Measurements from ENCODE around the gene GBP2.

The GBP2 gene

GRCh38 chr1:89125913-89126580 is at the start of gene GBP2:
Gene GBP2, minus strand, starts transcription at chr1:89126114. Its CDS starts 4,148 bp downstream, at chr1:89121966.
- peak within 1 kb of the TSS; percentile 57 for H3K9ac ChIP-seq (ENCODE audit: low read length)
- H3K36me3 ChIP-seq (ENCODE audit: insufficient read depth, low read length) = peaks cover 6% of the 10 kb centered on the region
- H3K27me3 ChIP-seq (ENCODE audit: control insufficient read depth in 1 of 2, insufficient read depth in 2 of 2, low read length in 2 of 2) = no peaks in the 10 kb centered on the region
- no peaks in the 10 kb centered on the region for H3K9me3 ChIP-seq (ENCODE audit: low read length)
- H3K4me1 ChIP-seq (ENCODE audit: insufficient read depth, low read length) = peaks cover 21% of the 10 kb centered on the region
- H3K4me3 ChIP-seq (ENCODE audit: low read depth in 1 of 2, low read length in 2 of 2) = peak within 1 kb of the TSS; percentile 43 to 72
- H3K27ac ChIP-seq (ENCODE audit: low read depth, low read length) = peak within 1 kb of the TSS; percentile 59

- H3K27me3 ChIP-seq (ENCODE audit: control insufficient read depth in 1 of 2, insufficient read depth in 2 of 2, low read length in 2 of 2) = no peaks in the 10 kb centered on the region
- no peaks in the 10 kb centered on the region for H3K9me3 ChIP-seq (ENCODE audit: low read length)
- H3K4me1 ChIP-seq (ENCODE audit: insufficient read depth, low read length) = no peaks in the 10 kb centered on the region
- no peak overlapping the region for H3K9ac ChIP-seq (ENCODE audit: low read length)
- H3K4me3 ChIP-seq (ENCODE audit: low read depth in 1 of 2, low read length in 2 of 2) = no peak overlapping the region
- H3K36me3 ChIP-seq (ENCODE audit: insufficient read depth, low read length) = no peaks in the 10 kb centered on the region
- no peak overlapping the region for H3K27ac ChIP-seq (ENCODE audit: low read depth, low read length)
These were observed 48.6 kb upstream of the GBP2 start for GRCh38 chr1:89174491-89174890.

DNA sequence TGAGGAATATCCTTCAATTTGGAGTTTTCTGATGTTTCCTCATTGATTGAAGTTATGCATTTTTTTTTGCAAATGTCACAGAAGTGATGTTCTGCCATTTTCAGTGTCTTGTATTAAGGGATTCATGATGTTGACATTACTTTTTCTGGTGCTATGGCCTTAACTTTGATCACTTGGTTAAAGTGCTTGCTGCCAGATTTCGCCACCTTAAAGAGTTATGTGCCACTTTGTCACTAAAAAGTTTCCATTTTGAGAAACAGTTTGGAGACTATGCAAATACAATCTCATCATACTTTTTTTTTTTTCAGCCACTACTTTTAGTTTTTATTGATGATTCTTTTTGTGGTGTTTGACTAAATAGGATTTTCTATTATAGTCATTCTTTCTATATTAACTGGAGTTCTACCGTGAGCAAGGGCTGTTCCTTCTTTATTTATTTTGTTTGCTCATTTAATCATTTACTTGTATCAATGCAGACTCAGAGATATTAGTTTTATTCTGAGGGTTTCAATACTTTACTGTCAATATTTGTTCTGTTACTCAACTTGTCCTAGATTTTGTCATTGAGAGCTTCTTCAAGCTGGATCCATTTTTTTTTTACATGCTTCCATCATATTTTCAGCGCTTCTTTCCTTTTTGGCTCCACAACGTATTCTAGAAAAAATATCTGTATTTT is 46.7 kb upstream of the GBP2 start:
- no peaks in the 10 kb centered on the region for H3K4me1 ChIP-seq (ENCODE audit: insufficient read depth, low read length)
- H3K36me3 ChIP-seq (ENCODE audit: insufficient read depth, low read length) = no peaks in the 10 kb centered on the region
- H3K27me3 ChIP-seq (ENCODE audit: control insufficient read depth in 1 of 2, insufficient read depth in 2 of 2, low read length in 2 of 2) = no peaks in the 10 kb centered on the region
- H3K27ac ChIP-seq (ENCODE audit: low read depth, low read length) = no peak overlapping the region
- no peak overlapping the region for H3K9ac ChIP-seq (ENCODE audit: low read length)
- H3K9me3 ChIP-seq (ENCODE audit: low read length) = no peaks in the 10 kb centered on the region
- H3K4me3 ChIP-seq (ENCODE audit: low read depth in 1 of 2, low read length in 2 of 2) = no peak overlapping the region

DNA sequence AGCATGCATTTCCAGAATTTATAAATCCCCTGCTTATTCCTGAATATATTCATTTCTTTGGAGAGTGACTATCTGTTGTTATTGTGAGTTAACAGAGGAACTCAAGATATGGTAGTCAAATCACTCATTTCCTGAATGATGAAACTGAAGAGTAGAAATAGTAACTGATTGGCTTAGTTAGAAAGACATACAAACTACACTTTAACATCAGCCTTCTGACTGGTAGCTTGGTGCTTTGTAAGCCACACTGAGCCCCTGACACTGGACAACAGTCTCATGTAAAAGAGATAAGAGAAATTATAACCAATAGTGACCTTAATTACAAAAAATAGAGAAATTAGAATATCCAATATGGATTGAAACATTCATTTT is 45.1 kb upstream of the GBP2 start:
- no peaks in the 10 kb centered on the region for H3K27me3 ChIP-seq (ENCODE audit: control insufficient read depth in 1 of 2, insufficient read depth in 2 of 2, low read length in 2 of 2)
- no peak overlapping the region for H3K9ac ChIP-seq (ENCODE audit: low read length)
- no peak overlapping the region for H3K4me3 ChIP-seq (ENCODE audit: low read depth in 1 of 2, low read length in 2 of 2)
- H3K36me3 ChIP-seq (ENCODE audit: insufficient read depth, low read length) = no peaks in the 10 kb centered on the region
- no peak overlapping the region for H3K27ac ChIP-seq (ENCODE audit: low read depth, low read length)
- H3K4me1 ChIP-seq (ENCODE audit: insufficient read depth, low read length) = no peaks in the 10 kb centered on the region
- H3K9me3 ChIP-seq (ENCODE audit: low read length) = no peaks in the 10 kb centered on the region

DNA sequence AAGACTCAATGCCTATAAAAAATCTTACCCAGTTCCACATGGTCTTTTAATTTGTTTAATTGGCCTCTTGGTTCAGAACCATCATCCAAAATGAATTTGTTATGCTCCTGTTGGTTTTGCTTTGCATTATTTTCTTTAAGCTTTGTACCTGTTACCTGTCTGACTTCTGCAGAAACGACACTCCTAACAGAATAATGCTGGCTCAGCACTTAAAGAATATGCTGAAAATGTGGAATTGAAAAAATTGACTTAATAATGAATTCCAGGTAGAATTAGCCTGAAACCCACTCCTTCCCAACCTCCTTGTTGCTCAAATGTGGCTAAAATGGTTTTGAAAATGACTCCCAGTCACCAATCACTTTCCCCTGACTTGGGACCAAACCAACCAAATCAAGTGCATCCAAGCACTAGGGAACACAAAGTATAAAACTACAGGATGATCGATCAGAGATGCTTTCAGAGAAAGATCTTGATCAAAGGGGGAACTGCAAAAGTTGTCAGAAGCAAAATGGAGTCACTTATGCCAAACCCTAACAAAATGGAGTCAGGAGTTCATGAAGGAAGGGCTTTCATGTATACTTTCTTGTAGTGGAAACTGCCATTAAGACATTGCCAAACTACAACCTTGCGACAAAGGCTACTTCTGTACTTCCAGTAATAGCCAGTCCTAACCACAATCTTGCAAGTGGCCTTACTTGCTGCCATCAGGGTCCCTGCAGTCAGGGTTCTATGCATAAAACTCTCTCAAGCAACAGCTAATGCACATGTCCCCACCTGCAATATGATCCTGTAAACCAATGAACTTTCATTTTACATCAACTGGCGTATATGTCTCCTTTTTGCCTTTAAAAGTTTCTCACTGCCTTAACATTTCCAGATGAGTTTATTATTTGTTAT is 44.5 kb upstream of the GBP2 start:
- no peak overlapping the region for H3K4me3 ChIP-seq (ENCODE audit: low read depth in 1 of 2, low read length in 2 of 2)
- H3K27ac ChIP-seq (ENCODE audit: low read depth, low read length) = no peak overlapping the region
- H3K4me1 ChIP-seq (ENCODE audit: insufficient read depth, low read length) = no peaks in the 10 kb centered on the region
- no peaks in the 10 kb centered on the region for H3K9me3 ChIP-seq (ENCODE audit: low read length)
- H3K27me3 ChIP-seq (ENCODE audit: control insufficient read depth in 1 of 2, insufficient read depth in 2 of 2, low read length in 2 of 2) = no peaks in the 10 kb centered on the region
- H3K36me3 ChIP-seq (ENCODE audit: insufficient read depth, low read length) = no peaks in the 10 kb centered on the region
- H3K9ac ChIP-seq (ENCODE audit: low read length) = no peak overlapping the region

DNA sequence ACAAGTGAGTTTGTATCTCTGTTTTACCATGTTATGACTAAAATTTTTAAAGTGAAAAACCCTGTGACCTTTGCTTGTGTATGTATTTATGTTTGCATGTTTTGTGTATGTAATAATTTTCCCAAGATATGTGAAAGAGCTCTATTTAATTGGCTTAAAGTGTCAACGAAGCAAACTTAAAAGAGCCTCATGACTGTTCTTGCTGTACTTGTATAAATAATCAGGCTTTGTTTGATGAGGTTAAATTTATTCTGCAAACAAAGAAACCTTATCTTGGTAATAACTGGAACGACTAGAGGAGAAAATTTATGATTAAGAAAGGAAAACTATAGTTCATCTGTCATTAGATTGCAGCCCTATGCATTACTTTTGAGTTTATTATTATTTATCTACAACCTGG is 43.3 kb upstream of the GBP2 start:
- H3K9me3 ChIP-seq (ENCODE audit: low read length) = no peaks in the 10 kb centered on the region
- no peak overlapping the region for H3K27ac ChIP-seq (ENCODE audit: low read depth, low read length)
- no peaks in the 10 kb centered on the region for H3K4me1 ChIP-seq (ENCODE audit: insufficient read depth, low read length)
- no peaks in the 10 kb centered on the region for H3K27me3 ChIP-seq (ENCODE audit: control insufficient read depth in 1 of 2, insufficient read depth in 2 of 2, low read length in 2 of 2)
- no peaks in the 10 kb centered on the region for H3K36me3 ChIP-seq (ENCODE audit: insufficient read depth, low read length)
- H3K9ac ChIP-seq (ENCODE audit: low read length) = no peak overlapping the region
- no peak overlapping the region for H3K4me3 ChIP-seq (ENCODE audit: low read depth in 1 of 2, low read length in 2 of 2)

DNA sequence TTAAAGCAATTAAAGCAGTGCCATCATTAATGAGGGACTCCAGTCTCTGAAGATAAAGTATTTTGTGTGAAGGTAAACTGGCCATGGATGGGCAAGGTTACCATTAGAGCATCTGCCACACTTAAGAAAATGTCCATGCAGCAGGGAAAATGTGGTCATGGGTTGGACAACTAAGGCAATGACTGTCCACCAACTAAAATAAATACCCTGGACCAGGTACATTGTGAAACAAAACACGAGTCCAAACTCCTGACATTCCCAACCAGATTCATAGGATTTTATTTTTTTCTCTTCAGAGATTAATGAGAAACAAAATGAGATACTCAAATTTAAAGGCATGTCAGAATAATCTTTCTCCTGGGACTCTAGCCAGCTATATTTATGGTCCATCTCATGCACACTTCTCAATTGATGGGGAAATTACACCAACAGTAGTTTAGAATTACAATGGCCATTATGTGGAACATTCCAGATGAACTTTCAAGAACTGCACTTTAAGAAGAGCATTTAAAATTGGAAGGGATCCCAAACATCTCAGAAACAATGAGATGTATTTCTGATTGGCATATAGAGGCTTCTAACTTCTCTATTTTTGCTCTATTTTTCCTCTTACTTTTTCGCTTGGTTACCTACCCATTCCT is 41.8 kb upstream of the GBP2 start:
- H3K9me3 ChIP-seq (ENCODE audit: low read length) = no peaks in the 10 kb centered on the region
- no peak overlapping the region for H3K27ac ChIP-seq (ENCODE audit: low read depth, low read length)
- no peak overlapping the region for H3K9ac ChIP-seq (ENCODE audit: low read length)
- H3K4me1 ChIP-seq (ENCODE audit: insufficient read depth, low read length) = no peaks in the 10 kb centered on the region
- no peaks in the 10 kb centered on the region for H3K36me3 ChIP-seq (ENCODE audit: insufficient read depth, low read length)
- H3K27me3 ChIP-seq (ENCODE audit: control insufficient read depth in 1 of 2, insufficient read depth in 2 of 2, low read length in 2 of 2) = no peaks in the 10 kb centered on the region
- H3K4me3 ChIP-seq (ENCODE audit: low read depth in 1 of 2, low read length in 2 of 2) = no peak overlapping the region

DNA sequence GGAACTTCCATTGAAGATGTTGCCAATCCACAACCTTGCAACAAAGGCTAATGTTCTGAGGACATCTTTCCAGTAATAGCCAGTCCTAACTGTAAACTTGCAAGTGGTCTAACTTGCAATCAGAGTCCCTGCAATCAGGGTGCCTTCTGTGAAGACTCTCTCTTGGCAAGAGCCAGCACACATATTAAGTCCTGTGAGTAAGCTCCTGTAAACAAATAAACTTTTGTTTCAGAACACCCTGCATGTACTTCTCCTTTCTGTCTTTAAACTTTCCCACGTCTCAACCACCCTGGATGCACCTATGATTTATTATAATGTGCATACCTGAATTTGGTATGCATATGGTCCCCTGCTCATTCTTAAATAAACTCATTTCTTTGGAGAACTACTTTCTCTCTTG is 40.8 kb upstream of the GBP2 start:
- H3K4me1 ChIP-seq (ENCODE audit: insufficient read depth, low read length) = no peaks in the 10 kb centered on the region
- H3K36me3 ChIP-seq (ENCODE audit: insufficient read depth, low read length) = no peaks in the 10 kb centered on the region
- H3K9ac ChIP-seq (ENCODE audit: low read length) = no peak overlapping the region
- H3K27ac ChIP-seq (ENCODE audit: low read depth, low read length) = no peak overlapping the region
- no peaks in the 10 kb centered on the region for H3K9me3 ChIP-seq (ENCODE audit: low read length)
- H3K4me3 ChIP-seq (ENCODE audit: low read depth in 1 of 2, low read length in 2 of 2) = no peak overlapping the region
- no peaks in the 10 kb centered on the region for H3K27me3 ChIP-seq (ENCODE audit: control insufficient read depth in 1 of 2, insufficient read depth in 2 of 2, low read length in 2 of 2)

- no peaks in the 10 kb centered on the region for H3K27me3 ChIP-seq (ENCODE audit: control insufficient read depth in 1 of 2, insufficient read depth in 2 of 2, low read length in 2 of 2)
- no peaks in the 10 kb centered on the region for H3K36me3 ChIP-seq (ENCODE audit: insufficient read depth, low read length)
- H3K9me3 ChIP-seq (ENCODE audit: low read length) = no peaks in the 10 kb centered on the region
- no peak overlapping the region for H3K27ac ChIP-seq (ENCODE audit: low read depth, low read length)
- no peak overlapping the region for H3K9ac ChIP-seq (ENCODE audit: low read length)
- H3K4me1 ChIP-seq (ENCODE audit: insufficient read depth, low read length) = no peaks in the 10 kb centered on the region
- H3K4me3 ChIP-seq (ENCODE audit: low read depth in 1 of 2, low read length in 2 of 2) = no peak overlapping the region
These were observed 39.9 kb upstream of the GBP2 start for GRCh38 chr1:89165811-89166210.

- Histone ChIP-seq H3K9ac (ENCODE audit: low read length) (no peak overlapping the region), H3K27me3 (ENCODE audit: control insufficient read depth in 1 of 2, insufficient read depth in 2 of 2, low read length in 2 of 2) (no peaks in the 10 kb centered on the region), H3K36me3 (ENCODE audit: insufficient read depth, low read length) (no peaks in the 10 kb centered on the region), H3K4me3 (ENCODE audit: low read depth in 1 of 2, low read length in 2 of 2) (no peak overlapping the region), H3K27ac (ENCODE audit: low read depth, low read length) (no peak overlapping the region), H3K4me1 (ENCODE audit: insufficient read depth, low read length) (no peaks in the 10 kb centered on the region), H3K9me3 (ENCODE audit: low read length) (no peaks in the 10 kb centered on the region)
These were observed 25.1 kb upstream of the GBP2 start for GRCh38 chr1:89151047-89151446.

- no peaks in the 10 kb centered on the region for H3K4me1 ChIP-seq (ENCODE audit: insufficient read depth, low read length)
- no peaks in the 10 kb centered on the region for H3K27me3 ChIP-seq (ENCODE audit: control insufficient read depth in 1 of 2, insufficient read depth in 2 of 2, low read length in 2 of 2)
- no peaks in the 10 kb centered on the region for H3K36me3 ChIP-seq (ENCODE audit: insufficient read depth, low read length)
- H3K9ac ChIP-seq (ENCODE audit: low read length) = no peak overlapping the region
- no peaks in the 10 kb centered on the region for H3K9me3 ChIP-seq (ENCODE audit: low read length)
- H3K4me3 ChIP-seq (ENCODE audit: low read depth in 1 of 2, low read length in 2 of 2) = no peak overlapping the region
- no peak overlapping the region for H3K27ac ChIP-seq (ENCODE audit: low read depth, low read length)
These were observed 24.1 kb upstream of the GBP2 start for GRCh38 chr1:89149976-89150375.
